GM19452 (cell line): ENCODE measurements around the gene SUN1.
"Not testable (repeated sequence)": the region's sequence is repeated elsewhere in the genome, so short reads cannot be mapped to it uniquely, and the experiment has no call there.

Experiments
- ATAC-seq: cut with Tn5 transposase; IDR thresholded peaks from one replicate; pipeline ENCODE4 v1.9.1; 2021; ENCODE audit not compliant: unreplicated experiment

Gene SUN1

DNA sequence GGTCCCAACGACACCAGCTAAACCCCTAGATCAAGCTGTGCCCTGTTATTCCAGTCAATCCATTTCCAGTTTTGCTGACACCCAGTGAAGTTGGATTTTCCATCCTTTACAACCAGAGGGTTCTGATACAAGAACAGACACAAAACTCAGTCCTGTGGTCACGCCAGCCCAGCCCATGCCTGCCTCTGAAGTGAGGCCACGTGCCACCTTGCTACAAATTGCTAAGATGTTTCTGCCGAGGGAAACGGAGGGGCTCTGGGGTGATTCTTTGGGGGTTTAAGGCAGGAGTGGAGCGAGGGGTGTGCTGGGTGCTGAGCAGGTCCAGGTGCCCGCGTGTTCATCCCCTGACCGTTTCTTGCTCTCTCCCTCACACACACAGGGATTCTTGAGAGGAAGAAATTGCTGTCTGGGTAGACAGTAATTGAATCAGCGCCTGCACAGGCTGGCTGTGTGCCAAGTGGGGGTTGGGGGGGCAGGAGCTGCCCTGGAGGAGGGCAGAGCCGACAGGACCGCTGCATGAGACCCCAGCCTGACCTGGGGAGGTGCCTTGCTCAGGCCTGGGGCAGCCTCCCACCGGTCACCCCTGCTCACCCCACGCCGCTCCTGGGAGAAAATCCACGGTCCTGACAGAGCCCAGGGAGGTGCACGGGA lies 84.1 kb downstream of the SUN1 start:
- ATAC-seq: no peak

DNA sequence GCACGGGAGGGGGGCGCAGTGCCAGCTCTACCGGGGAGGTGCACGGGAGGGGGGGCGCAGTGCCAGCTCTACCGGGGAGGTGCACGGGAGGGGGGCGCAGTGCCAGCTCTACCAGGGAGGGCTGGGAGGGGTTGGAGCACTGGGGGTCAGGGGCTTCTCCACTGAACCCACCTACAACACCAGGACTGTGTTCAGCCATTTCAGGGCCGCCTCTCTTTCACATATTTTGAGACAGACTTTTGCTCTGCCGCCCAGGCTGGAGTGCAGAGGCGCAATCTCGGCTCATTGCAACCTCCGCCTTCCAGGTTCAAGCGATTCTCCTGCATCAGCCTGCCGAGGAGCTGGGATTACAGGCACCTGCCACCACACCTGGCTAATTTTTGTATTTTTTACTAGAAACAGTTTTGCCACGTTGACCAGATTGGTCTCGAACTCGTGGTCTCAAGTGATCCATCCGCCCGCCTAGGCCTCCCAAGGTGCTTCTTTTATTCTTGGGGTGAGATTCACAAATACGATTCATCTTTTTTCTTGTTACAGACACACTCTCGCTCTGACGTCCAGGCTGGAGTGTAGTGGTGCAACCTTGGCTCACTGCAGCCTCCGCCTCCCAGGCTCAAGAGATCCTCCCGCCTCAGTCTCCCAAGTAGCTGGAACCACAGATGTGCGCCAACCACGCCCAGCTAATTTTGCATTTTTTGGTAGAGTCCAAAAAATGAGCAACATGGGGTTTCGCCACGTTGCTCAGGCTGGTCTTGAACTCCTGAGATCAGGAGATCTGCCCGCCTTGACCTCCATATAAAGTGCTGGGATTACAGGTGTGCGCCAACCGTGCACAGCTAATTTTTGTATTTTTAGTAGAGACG lies 85.2 kb downstream of the SUN1 start:
- no peak for ATAC-seq

DNA sequence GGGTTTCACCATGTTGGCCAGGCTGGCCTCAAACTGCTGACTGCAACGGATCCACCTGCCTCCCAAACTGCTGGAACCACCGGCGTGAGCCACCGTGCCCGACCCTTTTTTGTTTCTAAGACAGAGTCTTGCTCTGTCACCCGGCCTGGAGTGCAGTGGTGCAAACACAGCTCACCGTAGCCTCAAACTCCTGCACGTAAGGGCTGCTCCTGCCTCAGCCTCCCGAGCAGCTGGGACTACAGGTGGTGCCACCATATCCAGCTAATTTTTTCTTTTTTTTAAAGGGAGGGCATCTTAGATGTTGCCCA lies 85.8 kb downstream of the SUN1 start:
- no peak for ATAC-seq

DNA sequence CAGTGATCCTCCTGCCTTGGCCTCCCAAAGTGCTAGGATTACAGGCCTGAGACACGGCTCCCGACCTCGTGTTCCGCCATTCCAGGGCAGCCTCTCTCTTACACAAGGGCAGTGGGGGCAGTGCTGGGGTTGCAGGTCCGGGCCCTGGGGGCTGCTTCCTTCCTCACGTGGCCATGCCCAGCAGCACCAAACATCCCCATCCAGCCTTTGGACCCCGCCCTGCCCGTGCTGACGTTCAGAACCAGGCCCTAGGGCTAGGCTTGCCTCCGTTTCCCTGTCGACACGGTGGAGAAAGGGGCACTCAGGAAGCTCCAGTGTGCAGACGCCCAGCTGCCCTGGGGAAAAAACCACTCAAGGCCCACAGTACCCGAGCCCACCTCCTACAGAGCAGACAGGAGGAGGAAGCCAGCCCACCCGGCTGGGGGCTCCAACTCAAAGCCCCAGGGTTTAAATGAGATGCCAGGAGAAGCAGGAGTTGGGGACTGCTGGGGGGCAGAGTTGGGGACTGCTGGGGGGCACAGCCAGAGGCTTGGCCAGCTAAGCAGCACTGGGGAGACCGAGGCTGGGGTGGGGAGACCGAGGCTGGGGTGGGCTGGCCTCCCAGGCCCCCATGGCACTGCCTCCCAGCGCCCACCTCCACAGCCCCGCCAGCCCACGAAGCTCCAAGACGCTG lies 86.3 kb downstream of the SUN1 start:
- ATAC-seq: no peak

DNA sequence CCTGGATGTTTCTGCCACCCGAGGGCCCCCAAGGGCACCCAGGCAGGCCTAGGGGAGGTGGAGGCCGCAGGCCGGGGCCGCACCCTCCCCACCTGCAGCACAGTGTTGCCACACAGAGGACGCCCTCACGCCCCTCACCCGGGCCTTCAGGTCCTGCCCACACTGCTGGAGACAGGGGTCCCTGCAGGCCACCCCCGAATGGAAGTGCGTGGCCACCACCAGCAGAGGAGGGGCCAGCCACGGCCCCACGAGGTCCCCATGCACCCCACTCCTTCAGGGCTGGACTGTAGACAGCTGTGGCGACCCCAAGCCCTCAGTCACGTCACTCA lies 86.8 kb downstream of the SUN1 start:
- no peak for ATAC-seq

DNA sequence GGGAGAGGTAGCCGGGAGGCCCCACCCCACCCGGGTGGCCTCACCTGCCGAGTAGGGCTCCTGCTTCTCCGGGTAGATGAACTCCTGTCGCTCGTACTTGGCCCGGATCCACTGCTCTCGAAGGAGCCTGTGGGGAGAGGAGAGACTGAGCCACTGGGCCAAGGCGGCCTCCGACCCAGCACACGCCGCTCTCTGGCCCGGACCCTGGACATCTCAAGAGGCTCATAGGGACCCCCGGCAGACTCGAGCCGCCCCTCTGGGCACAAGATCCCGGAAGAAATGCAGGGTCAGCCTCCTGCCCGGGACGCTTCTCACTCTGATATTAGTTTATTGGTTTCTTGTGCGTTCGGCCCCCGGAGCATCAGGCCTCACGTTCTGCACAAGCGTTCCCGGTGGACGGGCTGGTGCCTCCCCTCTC lies 87.7 kb downstream of the SUN1 start:
- no peak for ATAC-seq

DNA sequence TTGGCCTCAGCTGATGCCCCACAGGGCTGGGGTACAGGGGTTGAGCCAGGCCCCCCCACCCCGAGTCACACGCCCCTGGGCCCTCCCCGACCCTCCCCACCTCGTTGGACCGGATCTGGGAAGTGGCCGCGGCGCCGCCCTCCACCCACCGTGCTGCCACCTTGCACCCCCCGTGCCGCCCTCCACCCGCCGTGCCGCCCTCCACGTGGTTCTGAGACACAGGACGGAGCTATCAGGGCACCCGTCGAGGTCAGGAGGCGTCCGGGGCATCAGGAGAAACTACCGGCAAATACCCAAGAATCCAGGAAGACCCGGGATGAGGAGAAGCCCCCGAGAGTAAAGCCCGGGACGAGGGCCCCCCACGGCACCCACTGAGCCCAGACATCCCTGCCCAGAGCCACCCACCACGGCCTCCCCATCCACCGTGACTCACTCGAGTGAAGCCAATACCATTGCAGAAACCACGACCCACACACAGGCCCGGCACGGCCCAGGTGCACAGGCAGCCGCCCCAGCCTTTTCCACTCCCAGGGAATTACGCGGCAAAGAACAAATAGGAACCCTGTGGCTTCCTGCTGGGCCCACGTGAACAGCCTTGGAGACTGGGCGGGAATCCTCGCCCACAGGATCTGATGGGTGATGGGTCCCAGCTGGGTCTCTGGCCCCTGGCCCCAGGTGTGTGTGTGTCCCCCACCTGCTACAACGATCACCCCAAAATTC lies 88.2 kb downstream of the SUN1 start:
- no peak for ATAC-seq

DNA sequence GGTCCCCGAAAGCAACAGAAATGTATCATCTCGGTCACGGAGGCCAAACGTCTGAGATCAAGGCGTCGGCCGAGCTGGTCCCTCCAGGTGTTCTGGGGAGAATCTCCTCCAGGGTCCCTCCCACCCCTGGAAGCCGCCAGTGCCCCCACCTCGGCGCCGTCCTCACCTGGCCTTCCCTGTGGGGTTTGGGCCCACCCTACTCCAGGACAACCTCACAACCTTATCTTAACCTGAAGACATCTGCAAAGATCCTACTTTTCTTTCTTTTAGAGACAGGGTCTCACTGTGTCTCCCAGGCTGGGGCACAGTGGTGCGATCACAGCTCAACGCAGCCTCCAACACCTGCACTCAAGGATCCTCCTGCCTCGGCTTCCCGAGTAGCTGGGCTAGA lies 88.8 kb downstream of the SUN1 start:
- no peak for ATAC-seq

DNA sequence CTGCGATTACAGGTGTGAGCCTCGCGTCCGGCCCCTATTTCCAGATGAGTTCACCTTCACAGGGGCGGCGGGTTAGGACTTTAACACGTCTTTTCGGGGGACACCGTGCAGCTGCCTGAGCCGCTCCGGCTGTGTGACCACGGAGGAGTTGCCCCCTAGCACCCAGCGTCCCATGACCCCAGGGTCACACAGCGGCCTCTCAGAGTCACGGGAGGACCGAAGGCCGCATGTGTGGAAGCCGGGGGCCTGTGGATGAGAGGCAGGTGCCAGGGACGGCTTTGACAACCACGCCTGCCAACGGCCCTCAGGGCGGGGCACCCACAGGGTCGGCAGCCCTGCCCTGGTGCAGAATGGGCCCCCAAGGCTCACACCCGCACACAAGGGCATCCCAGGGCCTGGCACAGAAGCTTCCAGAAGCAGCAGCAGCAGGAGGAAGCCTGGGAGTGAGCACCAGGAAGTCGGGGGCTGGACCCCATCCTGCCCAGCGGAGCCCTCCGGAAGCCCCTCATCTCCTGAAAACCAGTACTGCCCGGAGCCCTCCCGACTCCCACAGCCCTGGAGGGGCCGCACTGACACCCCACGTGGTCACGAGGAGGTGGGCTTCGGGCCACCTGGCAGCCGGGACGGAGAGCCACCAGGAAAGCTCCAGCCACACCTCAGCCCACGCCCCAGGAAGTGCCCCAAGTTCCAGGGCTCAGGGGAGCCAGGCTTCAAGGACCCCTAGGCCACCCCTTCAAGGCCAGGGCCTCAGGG lies 89.5 kb downstream of the SUN1 start:
- ATAC-seq: no peak

DNA sequence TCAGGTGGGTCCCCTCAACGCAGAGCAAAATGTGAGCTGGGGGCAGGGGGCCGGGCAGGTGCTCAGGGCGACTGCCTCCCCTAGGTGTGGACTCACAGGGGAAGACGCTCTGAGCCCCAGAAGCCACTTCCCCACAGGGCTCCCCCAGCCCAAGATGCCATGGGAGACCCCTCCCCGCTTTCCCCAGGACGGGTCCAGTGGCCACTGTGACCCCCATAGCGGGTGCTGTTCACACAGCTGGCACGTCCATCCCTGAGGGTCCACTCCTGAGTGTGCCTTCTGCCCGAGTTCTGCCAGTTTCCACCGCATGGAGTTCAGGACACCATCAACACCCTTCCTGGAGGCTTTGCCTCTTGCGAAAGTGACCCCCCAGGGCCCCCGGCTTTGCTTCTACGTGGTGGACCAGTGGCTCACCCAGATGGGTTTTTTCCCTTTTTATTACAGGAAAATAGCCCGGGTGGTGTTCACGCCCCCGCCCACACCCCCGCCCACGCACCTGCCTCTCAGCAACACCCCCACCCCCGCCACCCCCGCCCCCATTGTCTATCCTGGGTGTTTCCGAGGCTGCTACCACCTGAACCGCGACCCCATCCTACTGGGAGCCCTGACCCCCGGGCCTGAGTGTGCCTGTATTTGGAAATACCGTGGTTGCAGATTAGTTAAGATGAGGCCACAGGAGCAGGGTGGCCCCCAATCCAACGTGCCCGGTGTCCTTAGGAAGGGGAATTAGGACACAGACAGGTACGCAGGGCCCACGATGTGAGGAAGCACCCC lies 90.2 kb downstream of the SUN1 start:
- ATAC-seq: no peak

DNA sequence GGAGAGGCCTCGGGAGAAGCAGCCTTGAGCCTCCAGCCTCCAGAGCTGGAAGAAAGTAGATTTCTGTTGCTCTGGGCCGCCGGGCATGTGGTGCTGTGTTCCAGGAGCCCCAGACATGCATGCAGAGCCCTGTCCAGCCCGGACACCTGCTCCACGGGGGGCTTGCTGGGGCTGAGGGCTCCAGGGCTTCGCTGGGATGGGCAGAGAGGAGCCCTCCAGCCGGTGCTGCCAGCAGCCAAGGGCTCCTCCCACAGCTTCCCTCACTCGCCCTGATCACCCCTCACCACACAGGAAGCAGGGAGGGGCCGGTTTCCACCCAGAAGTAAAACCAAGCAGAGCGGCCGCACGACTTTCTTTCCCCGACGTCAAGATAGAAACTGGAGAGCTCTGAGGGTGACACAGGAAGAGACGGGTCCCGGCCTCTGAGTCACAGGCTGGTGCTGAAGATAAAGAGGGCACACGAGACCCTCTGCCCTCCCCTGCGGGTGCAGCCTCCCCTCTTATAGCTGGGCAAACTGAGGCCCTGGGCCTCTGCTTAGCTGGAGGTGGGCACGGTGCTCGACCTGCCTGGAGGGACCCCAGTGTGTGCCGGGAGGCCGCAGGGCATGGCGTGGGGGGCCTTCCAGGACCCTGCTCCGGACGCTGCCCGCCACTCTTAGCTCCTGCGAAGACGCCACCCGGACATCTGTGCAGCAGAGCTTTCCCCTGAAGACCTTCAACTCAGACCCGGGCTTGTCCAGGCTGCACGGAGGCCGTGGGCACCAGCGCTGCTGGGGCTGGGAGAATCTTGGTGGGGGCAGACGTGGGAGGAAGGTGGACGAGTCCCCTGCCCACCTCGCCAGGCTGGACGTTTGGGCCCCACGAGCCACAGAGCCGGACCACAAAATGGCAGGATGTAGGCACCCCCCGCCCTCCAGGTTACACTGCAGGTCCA lies 91.1 kb downstream of the SUN1 start:
- ATAC-seq: peak; percentile 75

DNA sequence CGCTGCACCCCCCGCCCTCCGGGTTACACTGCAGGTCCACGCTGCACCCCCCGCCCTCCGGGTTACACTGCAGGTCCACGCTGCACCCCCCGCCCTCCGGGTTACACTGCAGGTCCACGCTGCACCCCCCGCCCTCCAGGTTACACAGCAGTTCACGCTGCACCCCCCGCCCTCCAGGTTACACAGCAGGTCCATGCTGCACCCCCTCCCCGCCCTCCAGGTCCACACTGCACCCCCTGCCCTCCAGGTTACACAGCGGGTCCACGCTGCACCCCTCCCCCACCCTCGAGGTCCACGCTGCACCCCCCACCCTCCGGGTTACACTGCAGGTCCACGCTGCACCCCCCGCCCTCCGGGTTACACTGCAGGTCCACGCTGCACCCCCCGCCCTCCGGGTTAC lies 91.8 kb downstream of the SUN1 start:
- not testable (repeated sequence) for ATAC-seq
